ENCODE results near the gene THSD4.

Gene THSD4

DNA sequence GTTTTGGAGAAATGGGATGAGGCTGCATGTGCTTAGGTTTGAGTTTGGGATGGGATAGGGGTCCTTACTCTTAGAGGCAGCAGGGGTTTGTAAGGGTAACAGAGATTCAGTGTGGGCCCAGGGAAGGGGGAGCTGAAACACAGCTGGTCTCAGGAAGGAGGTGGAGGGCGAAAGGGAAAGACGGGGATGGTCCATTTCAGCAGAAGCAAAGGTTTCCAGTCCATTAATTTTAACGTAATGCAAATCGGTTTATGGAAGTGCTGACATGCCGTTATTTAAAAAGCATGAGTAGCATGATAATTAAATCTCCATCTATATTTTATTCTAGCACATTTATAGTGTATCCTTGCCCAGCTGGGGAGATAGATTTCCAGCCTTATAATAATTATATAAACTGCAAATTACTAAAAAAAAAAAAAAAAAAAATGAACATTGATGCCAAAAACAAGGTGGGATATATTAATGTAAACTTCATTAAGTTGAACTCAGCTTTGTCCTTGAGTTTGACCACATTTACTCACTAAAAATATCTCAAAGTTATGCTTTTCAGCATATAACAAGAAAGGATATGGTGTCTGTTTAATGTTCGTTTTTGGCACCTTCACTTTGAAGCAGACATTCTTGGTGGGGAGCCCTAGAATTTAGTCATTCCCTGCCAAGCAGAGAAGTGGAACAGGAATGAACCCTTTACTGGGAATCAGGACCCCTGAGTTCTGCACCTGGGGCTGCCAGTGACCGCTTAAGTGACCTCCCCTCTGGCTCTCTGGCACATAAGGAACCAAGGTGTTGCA lies 234.7 kb downstream of the THSD4 start:
- no peaks in the 10 kb centered on the region for H3K79me2 ChIP-seq (ENCODE audit: insufficient read depth, low read depth)
- no peaks in the 10 kb centered on the region for H3K4me1 ChIP-seq (ENCODE audit: low read depth, poor library complexity, severe bottlenecking)
- no peak overlapping the region for H3K27ac ChIP-seq
- no peaks in the 10 kb centered on the region for H4K20me1 ChIP-seq (ENCODE audit: insufficient read depth)
- H3K36me3 ChIP-seq (ENCODE audit: insufficient read depth), result no peaks in the 10 kb centered on the region
- H2AFZ ChIP-seq (ENCODE audit: low read depth), result no peak overlapping the region
- H3K27me3 ChIP-seq (ENCODE audit: insufficient read depth, low read depth), result no peaks in the 10 kb centered on the region
- no peak overlapping the region for H3K4me2 ChIP-seq
- no peak overlapping the region for H3K9ac ChIP-seq
- H3K4me3 ChIP-seq (IDR thresholded peaks at IDR 0.05; ENCODE audit: insufficient read depth, low read depth, low read length), result no peak overlapping the region
- TF ChIP-seq, protein P1, sequence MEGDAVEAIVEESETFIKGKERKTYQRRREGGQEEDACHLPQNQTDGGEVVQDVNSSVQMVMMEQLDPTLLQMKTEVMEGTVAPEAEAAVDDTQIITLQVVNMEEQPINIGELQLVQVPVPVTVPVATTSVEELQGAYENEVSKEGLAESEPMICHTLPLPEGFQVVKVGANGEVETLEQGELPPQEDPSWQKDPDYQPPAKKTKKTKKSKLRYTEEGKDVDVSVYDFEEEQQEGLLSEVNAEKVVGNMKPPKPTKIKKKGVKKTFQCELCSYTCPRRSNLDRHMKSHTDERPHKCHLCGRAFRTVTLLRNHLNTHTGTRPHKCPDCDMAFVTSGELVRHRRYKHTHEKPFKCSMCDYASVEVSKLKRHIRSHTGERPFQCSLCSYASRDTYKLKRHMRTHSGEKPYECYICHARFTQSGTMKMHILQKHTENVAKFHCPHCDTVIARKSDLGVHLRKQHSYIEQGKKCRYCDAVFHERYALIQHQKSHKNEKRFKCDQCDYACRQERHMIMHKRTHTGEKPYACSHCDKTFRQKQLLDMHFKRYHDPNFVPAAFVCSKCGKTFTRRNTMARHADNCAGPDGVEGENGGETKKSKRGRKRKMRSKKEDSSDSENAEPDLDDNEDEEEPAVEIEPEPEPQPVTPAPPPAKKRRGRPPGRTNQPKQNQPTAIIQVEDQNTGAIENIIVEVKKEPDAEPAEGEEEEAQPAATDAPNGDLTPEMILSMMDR (conservative IDR thresholded peaks at IDR 0.05; ENCODE audit: low read depth, low read length), result no peak

DNA sequence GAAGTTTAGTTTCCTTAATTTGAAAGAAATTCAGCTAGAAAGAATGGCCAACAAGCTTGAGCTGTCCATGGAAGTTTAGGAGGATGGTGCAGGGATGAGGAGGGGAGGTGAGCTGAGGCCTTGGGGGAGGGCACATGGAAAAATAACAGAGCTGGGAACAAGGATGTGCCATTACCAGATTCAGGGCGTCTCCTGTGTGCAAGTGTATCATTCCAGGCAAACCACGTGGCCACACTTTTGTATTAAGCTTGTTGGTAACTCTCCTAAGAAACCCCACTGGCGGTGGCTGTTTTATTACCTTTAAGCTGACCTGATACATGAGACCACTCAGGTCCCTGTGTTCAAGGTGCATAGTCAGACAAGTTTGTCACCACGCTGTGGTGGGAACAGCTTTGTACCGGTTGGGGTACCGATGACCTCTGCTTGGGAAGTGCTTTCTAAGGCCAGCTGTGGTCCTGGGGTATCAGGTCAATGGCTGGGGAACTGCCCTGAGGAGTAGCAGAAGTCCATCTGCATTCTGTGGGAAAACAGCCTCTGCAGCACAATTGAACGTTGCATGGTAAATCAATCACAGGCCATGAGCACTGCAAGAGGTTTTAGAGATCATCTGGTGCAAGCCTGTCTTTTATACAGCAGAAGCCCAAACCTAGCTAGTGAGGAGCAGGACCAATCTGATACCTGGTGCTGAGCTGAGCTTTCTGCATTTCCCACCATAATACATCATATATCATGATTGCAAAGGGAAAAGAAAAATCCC lies 235.5 kb downstream of the THSD4 start:
- no peaks in the 10 kb centered on the region for H4K20me1 ChIP-seq (ENCODE audit: insufficient read depth)
- no peaks in the 10 kb centered on the region for H3K4me1 ChIP-seq (ENCODE audit: low read depth, poor library complexity, severe bottlenecking)
- H3K36me3 ChIP-seq (ENCODE audit: insufficient read depth), result no peaks in the 10 kb centered on the region
- H2AFZ ChIP-seq (ENCODE audit: low read depth), result no peak overlapping the region
- H3K4me2 ChIP-seq, result no peak overlapping the region
- no peaks in the 10 kb centered on the region for H3K27me3 ChIP-seq (ENCODE audit: insufficient read depth, low read depth)
- no peak overlapping the region for H3K9ac ChIP-seq
- H3K79me2 ChIP-seq (ENCODE audit: insufficient read depth, low read depth), result no peaks in the 10 kb centered on the region
- no peak overlapping the region for H3K27ac ChIP-seq
- TF ChIP-seq, protein P1 (conservative IDR thresholded peaks at IDR 0.05; ENCODE audit: low read depth, low read length), result no peak
- no peak overlapping the region for H3K4me3 ChIP-seq (IDR thresholded peaks at IDR 0.05; ENCODE audit: insufficient read depth, low read depth, low read length)

DNA sequence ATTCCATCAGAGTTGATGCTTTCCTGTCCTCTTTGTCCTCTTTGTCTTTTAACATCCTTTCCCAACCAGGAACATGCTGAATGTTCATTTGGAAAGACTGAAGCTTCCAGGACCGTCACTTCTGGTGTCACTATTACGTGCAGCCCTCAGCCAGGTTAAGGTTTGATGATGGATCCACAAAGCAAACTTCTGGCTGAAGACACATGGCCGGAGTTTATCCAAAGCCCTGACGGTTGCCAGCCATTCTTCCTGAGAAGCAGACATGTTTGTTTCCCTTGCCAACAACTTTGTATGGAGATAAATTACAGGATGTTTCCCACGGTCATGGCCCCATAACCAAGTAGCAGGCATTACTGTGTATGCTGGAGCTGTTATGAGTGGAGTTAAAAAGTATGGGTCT lies 236.9 kb downstream of the THSD4 start:
- H3K4me3 ChIP-seq (IDR thresholded peaks at IDR 0.05; ENCODE audit: insufficient read depth, low read depth, low read length), result no peak overlapping the region
- TF ChIP-seq, protein P1 (conservative IDR thresholded peaks at IDR 0.05; ENCODE audit: low read depth, low read length), result no peak
- H3K79me2 ChIP-seq (ENCODE audit: insufficient read depth, low read depth), result no peaks in the 10 kb centered on the region

DNA sequence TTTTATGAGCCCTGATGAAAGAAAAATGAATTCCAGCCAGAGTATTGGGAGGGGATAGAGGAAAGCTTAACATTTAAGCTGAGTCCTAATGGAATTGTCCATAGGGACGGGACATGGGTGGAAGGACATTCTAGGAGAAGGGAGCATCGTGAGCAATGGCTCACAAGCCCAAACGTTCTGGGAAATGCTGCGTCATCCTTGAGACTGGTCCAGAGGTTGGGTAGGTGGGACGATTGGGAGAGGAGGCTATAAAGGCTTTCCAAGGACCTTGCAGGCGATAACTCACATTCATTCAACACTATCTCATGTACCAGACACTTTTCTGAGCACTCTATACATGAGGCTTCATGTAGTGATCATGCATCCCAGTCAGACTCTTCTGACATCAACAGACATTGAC lies 237.5 kb downstream of the THSD4 start:
- Histone ChIP-seq H3K79me2 (ENCODE audit: insufficient read depth, low read depth) (no peaks in the 10 kb centered on the region), H4K20me1 (ENCODE audit: insufficient read depth) (no peaks in the 10 kb centered on the region), H3K4me2 (no peak overlapping the region), H3K4me3 (IDR thresholded peaks at IDR 0.05; ENCODE audit: insufficient read depth, low read depth, low read length) (no peak overlapping the region), H3K4me1 (ENCODE audit: low read depth, poor library complexity, severe bottlenecking) (no peaks in the 10 kb centered on the region), H3K36me3 (ENCODE audit: insufficient read depth) (no peaks in the 10 kb centered on the region), H3K27me3 (ENCODE audit: insufficient read depth, low read depth) (no peaks in the 10 kb centered on the region), H3K9ac (no peak overlapping the region), H2AFZ (ENCODE audit: low read depth) (no peak overlapping the region), H3K27ac (no peak overlapping the region)
- TF ChIP-seq, protein P1 (conservative IDR thresholded peaks at IDR 0.05; ENCODE audit: low read depth, low read length), result no peak

More for the DNA sequence above, 236.9 kb downstream of the THSD4 start:
- Histone ChIP-seq H3K4me2 (no peak overlapping the region), H3K27ac (no peak overlapping the region), H3K9ac (no peak overlapping the region), H3K4me1 (ENCODE audit: low read depth, poor library complexity, severe bottlenecking) (no peaks in the 10 kb centered on the region), H2AFZ (ENCODE audit: low read depth) (no peak overlapping the region), H3K36me3 (ENCODE audit: insufficient read depth) (no peaks in the 10 kb centered on the region), H3K27me3 (ENCODE audit: insufficient read depth, low read depth) (no peaks in the 10 kb centered on the region), H4K20me1 (ENCODE audit: insufficient read depth) (no peaks in the 10 kb centered on the region)
